Stimulated activated CD4-positive, alpha-beta T cell treated with anti-CD3 and anti-CD28 coated beads, Interleukin-2, amount 100 ng/mL, for 24 hours (primary cell): ENCODE measurements around the gene MUC5B.
"Not testable (repeated sequence)": the region's sequence is repeated elsewhere in the genome, so short reads cannot be mapped to it uniquely, and the experiment has no call there.

ENCODE experiments used
- DNase-seq, 2 donors: peaks; one replicate each; pipeline ENCODE4 v3.0.0-alpha.2; 2020

MUC5B gene

DNA sequence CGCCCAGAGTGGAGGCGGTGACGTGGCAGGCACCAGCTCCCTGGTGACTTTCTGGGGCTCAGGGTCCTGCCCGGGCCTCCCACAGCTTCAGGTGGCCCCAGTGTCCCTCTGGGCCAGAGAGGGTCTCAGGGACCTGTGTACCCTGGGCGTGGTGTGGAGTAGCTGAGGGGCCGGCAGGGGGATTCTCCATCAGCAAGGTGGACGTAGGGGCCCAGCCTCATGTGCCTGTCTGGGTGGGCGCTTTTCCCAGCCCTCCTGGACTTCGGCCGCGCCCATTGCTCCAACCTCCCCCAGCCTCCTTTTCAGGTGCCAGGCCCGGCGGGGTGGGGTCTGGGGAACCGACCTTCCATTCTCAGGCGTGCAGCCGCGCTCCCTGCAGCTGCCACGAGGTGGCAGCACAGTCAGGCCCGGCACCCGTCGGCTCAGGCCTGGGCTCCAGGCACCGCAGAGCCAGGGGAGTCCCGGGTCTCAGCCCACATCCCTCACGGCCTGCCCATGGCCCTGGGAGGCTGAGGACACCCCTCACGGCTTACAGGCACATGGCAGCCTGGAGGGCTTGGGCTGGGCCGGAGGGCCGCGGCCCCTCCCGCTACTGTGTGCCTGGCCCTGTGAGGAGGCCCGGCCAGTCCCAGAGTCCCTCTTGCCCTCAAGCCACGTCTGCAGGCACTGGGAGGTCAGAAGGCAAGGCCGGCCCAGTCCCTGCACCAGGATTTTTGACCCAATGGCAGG is 19.9 kb upstream of the MUC5B start:
- peak; percentile 74 to 78 for DNase-seq

- no peak for DNase-seq
Measured at GRCh38 chr11:1203505-1204271, 19.2 kb upstream of the MUC5B start.

DNA sequence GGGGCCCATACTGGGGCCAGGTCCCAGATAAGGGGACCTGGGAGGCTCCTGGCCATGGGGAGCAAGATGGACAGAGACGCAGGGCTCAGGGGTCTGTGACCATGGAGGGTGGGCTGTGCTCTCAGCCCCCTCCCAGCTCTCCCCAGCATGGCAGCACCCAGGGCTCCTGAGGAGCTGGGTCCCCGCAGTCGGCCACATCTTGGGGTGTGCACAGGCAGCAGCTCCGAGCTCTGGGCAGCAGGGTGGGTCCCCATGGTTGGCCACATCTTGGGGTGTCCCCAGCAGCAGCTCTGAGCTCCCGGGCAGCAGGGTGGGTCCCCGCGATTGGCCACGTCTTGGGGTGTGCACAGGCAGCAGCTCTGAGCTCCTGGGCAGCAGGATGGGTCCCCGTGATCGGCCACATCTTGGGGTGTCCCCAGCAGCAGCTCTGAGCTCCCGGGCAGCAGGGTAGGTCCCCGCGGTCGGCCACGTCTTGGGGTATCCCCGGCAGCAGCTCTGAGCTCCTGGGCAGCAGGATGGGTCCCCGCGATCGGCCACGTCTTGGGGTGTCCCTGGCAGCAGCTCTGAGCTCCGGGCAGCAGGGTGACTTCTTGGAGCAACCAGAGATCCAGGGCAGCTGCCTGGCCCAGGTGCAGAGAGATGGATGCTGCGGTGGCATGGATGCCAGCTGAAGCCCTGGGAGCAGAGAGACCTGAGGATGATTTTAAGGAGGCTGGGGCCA is 18.3 kb upstream of the MUC5B start:
- no peak for DNase-seq

- DNase-seq: no peak
Measured at GRCh38 chr11:1205121-1205986, 17.5 kb upstream of the MUC5B start.

- DNase-seq: no peak
Measured at GRCh38 chr11:1205987-1206331, 16.9 kb upstream of the MUC5B start.

- DNase-seq: no peak
Measured at GRCh38 chr11:1206391-1207271, 16.2 kb upstream of the MUC5B start.

- DNase-seq: peak in 1 of 2 donors; percentile 0
Measured at GRCh38 chr11:1207401-1208143, 15.3 kb upstream of the MUC5B start.

DNA sequence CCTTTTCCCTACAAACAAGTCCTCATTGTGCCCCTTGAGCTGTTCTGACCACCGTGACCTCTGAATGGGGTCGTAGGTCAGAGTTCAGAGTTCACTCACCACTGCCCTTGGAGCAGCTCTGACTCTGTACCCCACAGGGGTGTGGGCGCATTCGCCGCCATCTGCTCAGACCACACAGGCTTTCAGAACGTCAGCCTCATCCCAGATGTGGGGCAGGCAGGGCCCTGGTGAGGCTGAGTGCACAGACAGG is 14.8 kb upstream of the MUC5B start:
- DNase-seq: no peak

DNA sequence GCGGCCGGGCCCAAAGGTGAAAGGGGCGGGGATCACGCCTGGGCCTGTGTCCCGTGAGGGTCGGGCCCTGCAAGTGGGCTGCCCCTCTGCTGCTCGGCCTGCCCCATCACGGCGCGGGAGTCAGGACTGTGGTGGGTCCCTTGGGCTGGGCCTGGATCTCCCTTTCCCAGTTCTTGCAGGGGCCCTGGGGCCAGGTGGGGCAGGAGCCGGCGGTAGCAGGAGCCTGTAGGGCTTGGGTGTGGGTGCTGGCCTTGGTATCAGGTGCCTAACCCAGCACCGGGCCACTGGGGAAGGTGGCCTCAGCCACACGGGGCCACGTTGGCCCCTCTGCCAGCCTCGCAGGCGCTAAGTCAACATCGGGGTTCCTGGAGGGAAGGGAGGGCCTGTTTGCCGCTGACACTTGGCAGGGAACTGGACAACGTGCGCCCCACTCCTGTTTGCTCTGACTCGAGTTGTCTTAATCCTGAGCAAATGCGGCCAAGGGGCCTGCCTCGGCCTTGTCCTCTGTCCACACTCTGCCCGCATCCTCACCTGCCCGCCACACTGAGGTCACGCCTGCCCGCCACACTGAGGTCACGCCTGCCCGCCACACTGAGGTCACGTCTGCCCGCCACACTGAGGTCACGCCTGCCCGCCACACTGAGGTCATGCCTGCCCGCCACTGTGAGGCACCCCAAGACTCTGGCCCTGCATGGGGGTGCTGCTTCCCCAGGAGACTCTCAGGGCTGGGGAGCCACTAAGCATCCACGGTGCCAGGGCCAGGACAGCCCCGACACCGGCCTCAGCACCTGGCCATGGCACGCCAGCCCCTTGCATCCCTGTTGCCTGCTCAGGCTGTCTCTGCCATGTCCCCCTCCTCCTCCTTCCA is 14.2 kb upstream of the MUC5B start:
- DNase-seq: no peak

GRCh38 chr11:1209371-1210057 is 13.4 kb upstream of the MUC5B start:
- DNase-seq: no peak

DNA sequence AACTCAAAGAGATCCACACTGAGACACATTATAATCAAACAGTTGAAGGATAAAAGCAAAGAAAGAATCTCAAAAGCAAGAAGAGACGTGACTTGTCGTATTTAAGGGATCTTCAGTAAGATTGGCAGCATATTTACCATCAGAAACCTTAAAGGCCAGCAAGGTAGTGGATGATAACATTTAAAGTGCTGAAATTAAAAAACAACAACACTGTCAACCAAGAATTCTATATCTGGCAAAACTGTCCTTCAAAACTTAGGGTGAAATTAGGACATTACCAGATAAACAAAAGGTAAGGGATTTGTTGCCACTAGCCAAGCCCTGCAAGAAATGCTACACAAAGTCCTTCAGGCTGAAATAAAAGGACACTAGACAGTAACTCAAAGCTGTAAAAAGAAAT is 11.0 kb upstream of the MUC5B start:
- DNase-seq: no peak

GRCh38 chr11:1215826-1216225 is 7.0 kb upstream of the MUC5B start:
- not testable (repeated sequence) for DNase-seq

DNA sequence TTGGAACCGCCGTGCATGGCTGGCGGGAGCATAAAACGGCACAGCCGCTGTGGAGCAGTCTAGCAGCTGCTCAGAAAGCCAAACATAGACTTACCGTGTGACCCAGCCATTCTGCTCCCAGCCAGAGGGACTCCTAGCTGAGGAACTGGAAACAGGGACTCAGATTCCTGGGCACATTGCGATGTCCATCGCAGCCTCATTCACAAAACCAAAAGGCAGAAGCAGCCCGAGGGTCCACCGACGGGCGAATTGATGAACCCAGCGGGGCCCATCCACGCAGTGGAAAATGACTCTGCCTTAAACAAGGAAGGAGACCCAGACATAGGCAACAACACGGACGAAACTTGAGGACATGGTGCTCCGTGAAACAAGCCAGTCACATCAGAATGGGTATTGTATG is 5.7 kb upstream of the MUC5B start:
- DNase-seq: no peak

DNA sequence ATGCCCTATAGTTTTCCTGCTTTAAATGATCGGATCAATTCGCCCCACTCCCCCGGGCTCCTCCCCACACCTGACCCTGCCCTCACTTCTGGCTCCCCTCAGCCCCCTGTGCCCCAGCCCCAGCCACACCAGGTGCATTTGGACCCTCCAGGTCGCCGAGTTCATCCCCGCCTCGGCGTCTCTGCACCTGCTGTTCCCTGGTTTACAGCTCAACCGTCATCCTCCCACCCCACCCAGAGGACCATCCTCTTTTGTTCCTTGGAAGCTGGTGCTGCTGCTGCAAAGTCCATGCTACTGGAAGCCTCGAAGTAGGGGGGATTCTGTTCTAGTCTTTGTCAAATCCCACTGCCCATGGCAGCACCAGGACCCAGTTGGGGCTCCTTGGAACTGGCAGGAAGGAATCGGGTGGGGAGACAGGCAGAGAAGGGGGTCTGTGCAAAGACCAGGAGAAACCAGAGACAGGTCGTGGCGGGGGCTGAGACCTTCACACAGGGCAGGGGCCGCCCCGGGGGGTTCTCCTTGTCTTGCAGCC is 4.5 kb upstream of the MUC5B start:
- DNase-seq: no peak

- no peak for DNase-seq
Measured at GRCh38 chr11:1218788-1219445, 3.9 kb upstream of the MUC5B start.

DNA sequence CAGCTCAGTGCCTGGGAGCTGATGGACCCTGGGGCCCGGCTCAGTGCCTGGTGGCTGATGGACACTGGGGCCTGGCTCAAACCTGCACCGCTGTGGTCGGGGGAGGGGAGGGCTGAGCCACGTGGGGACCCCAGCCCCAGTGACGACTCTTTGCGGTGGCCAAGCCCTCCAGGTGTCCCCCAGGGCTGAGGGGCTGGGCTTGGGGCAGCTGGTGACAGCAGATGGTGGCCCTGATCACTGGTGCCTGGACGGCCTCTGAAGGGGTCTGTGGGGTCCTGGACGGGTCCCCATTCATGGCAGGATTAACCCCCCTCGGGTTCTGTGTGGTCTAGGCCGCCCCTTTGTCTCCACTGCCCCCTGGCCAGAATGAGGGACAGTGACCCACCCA is 3.4 kb upstream of the MUC5B start:
- no peak for DNase-seq

DNA sequence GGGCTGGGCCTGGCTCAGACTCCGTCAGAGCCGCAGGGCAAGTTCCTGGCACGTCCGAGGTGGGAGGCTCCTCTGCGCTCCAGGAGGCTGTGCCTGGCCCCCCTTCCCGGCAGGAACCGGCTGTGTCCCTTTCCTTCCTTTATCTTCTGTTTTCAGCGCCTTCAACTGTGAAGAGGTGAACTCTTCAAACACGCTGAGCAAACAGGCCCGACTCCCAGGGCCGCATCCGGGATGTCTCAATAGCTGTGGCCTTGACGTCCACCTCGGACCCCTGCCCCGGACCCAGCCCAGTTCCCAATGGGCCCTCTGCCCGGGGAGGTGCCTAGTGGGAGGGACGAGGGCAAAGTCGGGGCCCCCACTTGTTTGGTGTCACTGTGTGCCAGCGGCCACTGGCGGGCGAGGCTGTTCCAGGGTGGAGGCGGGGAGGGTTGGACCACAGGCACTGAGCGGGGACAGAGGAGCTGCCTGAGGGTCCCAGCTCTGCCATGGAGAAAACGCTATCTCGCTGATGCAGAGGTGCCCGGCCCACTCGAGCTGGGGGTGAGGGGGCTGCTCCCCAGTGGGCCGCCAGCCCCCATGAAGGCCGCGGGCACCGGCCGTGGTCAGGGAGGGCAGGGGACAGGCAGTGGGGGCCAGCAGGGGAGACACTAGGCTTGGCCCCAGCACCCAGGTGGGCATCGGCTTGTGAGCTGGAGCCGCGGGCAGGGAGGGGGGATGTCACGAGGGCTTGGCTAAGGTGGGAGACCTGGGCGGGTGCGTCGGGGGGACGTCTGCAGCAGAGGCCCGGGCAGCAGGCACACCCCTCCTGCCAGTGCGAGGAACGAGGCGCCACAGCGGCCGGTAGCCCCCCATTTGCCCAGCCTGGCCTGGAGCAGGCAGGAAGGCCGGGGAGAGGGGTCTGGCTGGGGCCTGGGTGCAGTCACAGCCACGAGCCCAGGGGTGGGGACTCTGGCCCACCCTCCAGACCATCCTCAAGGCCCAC is 2.7 kb upstream of the MUC5B start:
- DNase-seq: no peak
